Sigmoid colon (tissue), 4 donors: ENCODE measurements around the gene AP4B1.

ENCODE experiments used
- EP300 ChIP-seq, 4 donors: sonication (generic); formaldehyde crosslinking; IDR thresholded peaks; one replicate each; pipeline ENCODE4 v1.6.1; 2017; ENCODE audit warnings: antibody characterized with exemption in 4 of 4
- POLR2A ChIP-seq, 2 donors: fragments of 450-650 bp; IDR thresholded peaks; one replicate each; pipeline ENCODE4 v1.6.1; 2016; ENCODE audit warnings: antibody characterized with exemption in 2 of 2, mild to moderate bottlenecking in 2 of 2, moderate library complexity in 2 of 2
- POLR2AphosphoS5 ChIP-seq, 4 donors: sonication (generic); formaldehyde crosslinking; IDR thresholded peaks; one replicate each; pipeline ENCODE4 v1.6.1; 2017; ENCODE audit warnings: antibody characterized with exemption in 4 of 4
- TF ChIP-seq, protein P1 (sequence below), 4 experiments: fragments of 450-650 bp in 3 of 4; fragments of 200-600 bp in 1 of 4; IDR thresholded peaks; one replicate each; pipeline ENCODE4 v1.5.1; 2016 to 2019; ENCODE audit warnings: antibody characterized with exemption in 4 of 4, mild to moderate bottlenecking in 3 of 4, moderate library complexity in 2 of 4

DNA sequence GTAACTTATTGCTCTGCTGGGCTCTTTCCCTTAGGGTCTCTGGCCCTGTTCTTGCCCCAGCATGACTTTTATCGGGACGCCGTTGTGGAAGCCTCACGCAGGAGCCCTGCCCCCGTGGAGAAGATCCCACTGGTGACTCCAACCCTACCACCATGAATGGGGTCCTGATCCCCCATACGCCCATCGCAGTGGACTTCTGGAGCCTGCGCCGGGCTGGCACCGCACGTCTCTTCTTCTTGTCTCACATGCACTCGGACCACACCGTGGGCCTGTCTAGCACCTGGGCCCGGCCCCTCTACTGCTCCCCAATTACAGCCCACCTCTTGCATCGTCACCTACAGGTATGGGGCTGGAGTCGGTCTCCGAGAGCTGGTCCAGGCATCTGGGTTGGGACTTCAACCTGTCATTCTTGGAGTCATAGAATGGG lies 849 bp upstream of the AP4B1 start:
- TF ChIP-seq, protein P1, sequence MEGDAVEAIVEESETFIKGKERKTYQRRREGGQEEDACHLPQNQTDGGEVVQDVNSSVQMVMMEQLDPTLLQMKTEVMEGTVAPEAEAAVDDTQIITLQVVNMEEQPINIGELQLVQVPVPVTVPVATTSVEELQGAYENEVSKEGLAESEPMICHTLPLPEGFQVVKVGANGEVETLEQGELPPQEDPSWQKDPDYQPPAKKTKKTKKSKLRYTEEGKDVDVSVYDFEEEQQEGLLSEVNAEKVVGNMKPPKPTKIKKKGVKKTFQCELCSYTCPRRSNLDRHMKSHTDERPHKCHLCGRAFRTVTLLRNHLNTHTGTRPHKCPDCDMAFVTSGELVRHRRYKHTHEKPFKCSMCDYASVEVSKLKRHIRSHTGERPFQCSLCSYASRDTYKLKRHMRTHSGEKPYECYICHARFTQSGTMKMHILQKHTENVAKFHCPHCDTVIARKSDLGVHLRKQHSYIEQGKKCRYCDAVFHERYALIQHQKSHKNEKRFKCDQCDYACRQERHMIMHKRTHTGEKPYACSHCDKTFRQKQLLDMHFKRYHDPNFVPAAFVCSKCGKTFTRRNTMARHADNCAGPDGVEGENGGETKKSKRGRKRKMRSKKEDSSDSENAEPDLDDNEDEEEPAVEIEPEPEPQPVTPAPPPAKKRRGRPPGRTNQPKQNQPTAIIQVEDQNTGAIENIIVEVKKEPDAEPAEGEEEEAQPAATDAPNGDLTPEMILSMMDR (IDR thresholded peaks at IDR 0.05), result no peak
- TF ChIP-seq POLR2A (IDR thresholded peaks at IDR 0.05) (no peak), POLR2AphosphoS5 (IDR thresholded peaks at IDR 0.05) (no peak), EP300 (IDR thresholded peaks at IDR 0.05) (no peak)
